Right hindlimb (tissue), 1 donor: ENCODE results near the gene FAIM.
"Not testable (repeated sequence)": the region's sequence is repeated elsewhere in the genome, so short reads cannot be mapped to it uniquely, and the experiment has no call there.

Source experiments
- DNase-seq: peaks from one replicate; pipeline ENCODE4 v3.0.0-alpha.2; 2018

The FAIM gene

DNA sequence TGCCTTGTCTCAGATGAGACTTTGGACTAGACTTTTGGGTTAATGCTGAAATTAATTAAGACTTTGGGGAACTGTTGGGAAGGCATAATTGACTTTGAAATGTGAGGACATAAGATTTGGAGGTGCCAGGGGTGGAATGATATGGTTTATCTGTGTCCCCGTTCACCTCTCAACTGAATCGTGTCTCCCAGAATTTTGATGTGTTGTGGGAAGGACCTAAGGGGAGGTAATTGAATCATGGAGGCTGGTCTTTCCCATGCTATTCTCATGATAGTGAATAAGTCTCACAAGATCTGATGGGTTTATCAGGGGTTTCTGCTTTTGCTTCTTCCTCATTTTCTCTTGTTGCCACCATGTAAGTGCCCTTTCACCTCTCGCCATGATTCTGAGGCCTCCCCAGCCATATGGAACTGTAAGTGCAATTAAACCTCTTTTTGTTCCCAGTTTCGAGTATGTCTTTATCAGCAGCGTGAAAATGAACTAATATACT is 4.4 kb upstream of the FAIM start:
- not testable (repeated sequence) for DNase-seq

- DNase-seq: no peak
Measured at GRCh38 chr3:138609898-138610266, 1.3 kb downstream of the FAIM start.

GRCh38 chr3:138615462-138615861 is 6.9 kb downstream of the FAIM start:
- DNase-seq: no peak

DNA sequence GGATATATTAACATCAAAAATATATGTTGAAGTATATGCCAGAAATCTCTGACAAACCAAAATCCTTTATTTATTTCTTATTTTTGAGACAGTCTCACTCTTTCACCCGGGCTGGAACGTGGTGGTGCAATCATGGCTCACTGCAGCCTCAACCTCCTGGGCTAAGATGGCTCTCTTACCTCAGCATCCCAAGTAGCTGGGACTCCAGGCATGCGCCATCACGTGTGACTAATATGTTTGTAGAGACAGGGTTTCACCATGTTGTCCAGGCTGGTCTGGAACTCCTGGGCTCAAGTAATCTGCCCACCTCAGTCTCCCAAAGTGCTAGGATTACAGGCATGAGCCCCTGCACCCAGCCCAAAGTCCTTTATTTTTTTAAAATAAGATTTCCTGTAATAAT is 11.9 kb downstream of the FAIM start:
- DNase-seq: no peak

DNA sequence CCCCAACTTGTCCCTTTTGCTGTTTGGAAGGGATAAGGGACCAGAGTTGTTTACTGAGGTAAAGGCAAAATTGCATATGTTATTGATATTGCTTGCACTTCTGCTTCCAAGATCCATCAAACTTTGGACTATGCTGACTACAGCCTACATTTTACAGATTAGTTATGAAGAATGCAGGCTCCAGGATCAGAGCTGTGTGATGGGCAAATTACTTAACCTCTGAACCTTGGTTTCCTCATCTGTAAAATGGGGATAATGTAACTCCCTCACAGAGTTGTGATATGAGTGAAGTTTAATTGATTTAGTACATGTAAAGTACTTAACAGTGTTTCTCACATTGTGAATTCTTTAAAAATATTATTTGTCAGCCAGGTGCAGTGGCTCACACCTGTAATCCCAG is 15.9 kb downstream of the FAIM start:
- no peak for DNase-seq

GRCh38 chr3:138625707-138626365 is 17.3 kb downstream of the FAIM start:
- DNase-seq: no peak

GRCh38 chr3:138629526-138629925 is 21.0 kb downstream of the FAIM start:
- no peak for DNase-seq

DNA sequence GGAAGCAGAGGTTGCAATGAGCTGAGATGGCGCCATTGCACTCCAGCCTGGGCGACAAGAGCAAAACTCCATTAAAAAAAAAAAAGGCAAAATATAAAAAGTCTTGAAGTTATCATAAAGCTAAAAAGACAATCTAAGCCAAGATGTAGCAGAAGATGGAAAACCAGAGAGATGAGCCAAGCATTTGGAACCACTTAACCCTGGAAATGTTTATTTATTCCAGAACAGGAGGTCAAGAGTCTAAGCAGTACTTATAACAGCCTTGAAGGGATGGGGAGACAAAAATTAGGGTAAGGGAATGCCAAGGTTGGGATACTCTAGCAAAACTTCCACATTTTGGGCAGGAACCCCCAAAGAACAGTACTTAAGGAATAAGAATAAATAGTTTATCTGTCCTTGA is 30.1 kb downstream of the FAIM start:
- no peak for DNase-seq

DNA sequence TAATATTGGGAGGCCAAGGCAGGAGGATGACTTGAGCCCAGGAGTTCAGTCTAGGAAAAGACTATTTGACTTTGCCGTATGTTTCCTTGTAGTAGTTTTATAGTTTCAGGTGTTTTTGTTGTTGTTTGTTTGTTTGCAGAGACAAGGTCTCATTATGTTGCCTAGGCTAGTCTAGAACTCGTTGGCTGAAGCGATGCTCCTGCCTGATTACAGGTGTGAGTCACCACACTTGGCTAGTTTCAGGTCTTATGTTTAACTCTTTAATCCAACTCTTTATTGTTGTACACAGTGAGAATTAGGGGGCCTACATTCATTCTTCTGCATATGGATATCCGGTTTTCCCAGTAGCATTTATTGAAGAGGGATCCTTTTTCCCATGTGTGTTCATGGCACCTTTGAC is 32.0 kb downstream of the FAIM start:
- DNase-seq: no peak

DNA sequence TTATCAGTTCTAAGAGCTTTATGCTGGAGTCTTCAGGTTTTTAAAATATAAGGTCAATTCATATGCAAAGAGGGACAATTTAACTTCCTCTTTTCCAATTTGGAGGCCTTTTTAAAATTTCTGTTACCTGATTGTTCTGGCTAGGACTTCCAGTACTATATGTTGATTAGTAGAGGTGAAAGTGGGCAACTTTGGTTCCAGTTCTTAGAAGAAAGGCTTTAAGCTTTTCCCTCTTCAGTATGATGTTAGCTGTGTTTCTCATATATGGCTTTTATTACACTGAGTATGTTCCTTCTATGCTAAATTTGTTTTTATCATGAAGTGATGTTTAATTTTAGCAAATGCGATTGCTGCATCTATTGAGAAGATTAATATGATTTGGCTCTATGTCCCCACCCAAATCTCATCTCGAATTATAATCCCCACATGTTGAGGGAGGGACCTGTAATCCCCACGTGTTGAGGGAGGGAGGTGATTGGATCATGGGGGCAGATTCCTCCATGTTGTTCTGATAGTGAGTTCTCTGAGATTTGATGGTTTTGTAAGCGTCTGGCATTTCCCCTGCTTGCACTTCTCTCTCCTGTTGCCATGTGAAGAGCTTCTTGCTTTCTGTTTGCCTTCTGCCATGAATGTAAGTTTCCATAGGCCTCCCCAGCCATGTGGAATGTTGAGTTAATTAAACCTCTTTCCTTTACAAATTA is 33.8 kb downstream of the FAIM start:
- DNase-seq: no peak

DNA sequence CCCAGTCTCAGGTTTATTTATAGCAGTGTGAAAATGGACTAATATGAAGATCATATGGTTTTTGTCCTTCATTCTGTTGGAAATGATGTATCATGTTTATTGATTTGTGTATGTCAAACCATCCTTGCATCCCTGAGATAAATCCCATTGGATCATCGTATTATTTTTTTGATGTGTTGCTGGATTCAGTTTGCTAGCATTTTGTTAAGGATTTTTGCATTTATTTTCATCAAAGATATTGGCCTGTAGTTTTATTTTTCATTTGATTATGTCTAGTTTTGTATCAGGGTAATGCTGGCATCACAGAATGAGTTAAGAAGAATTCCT is 34.3 kb downstream of the FAIM start:
- no peak for DNase-seq

DNA sequence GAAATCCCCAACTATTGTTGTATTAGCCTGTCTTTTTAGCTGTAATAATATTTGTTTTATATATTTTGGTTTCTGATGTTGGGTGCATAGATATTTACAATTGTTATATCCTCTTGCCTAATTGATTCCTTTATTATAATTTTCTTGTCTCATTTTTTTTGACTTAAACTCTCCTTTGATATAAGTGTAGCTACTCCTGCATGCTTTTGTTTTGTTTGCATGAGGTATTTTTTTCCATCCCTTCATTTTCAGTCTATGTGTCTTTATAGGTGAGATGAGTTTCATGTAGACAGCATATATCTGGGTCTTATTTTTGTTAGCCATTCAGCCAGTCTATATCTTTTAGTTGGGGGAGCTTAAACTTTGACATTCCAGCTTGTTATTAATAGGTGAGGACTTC is 37.4 kb downstream of the FAIM start:
- no peak for DNase-seq

- no peak for DNase-seq
Measured at GRCh38 chr3:138646513-138646912, 37.9 kb downstream of the FAIM start.

GRCh38 chr3:138649134-138649533 is 40.6 kb downstream of the FAIM start:
- DNase-seq: no peak

DNA sequence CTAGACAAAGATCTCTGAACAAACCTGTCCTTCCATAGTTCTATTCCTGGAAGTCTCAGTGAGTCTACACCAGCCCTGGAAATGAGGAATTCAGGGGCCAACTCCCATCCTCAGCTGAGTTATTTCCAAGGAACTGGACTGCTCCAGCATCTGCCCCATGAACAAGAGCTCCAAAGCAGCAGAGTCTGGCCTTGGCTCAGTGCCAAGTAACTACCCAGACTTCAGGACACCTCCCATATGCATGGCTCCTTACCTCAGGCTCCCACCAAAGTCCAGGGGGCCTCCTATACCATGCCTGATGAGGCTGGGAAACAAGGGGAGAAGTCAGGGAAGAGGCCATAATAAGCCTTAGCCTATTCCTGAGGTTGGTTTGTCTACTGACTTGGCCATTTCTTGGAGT is 45.0 kb downstream of the FAIM start:
- no peak for DNase-seq

DNA sequence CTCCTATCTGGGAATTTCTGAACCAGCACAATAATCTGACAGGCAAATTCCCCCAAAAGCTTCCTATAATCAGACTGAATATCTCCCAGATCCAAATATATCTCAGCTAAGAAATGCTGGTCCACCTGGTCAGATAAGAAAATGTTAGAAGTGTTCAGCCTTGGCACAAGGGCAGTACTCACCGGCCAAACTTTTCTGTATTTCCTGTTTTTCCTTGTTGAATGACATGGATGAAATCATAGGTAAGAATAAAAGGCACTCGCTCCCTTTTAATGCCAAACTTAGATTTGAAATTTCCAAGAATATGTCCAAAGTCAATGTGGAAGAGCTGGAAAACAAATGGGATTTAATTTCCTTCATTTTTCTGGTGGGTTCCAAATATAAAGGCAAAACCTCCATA is 48.9 kb downstream of the FAIM start:
- no peak for DNase-seq

DNA sequence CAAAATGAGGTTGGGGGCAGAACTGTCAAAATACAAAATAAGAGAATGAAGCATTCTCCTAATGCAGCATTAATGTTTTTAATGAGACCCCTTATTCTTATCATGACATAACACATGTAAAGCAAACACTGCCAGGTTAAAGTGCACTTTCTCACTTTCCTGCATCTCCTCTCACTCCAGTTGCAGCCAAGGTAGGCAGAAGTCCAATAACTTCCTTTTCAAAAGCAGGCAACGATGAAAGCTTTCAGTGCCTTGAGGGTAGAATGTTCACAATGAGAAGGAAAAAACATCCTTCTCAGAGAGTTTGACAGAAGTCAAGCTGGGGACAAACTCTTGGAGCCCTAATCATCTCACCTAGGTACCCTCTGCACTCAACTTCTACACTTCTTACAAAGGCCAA is 59.5 kb downstream of the FAIM start:
- no peak for DNase-seq

GRCh38 chr3:138670407-138670806 is 61.8 kb downstream of the FAIM start:
- no peak for DNase-seq

DNA sequence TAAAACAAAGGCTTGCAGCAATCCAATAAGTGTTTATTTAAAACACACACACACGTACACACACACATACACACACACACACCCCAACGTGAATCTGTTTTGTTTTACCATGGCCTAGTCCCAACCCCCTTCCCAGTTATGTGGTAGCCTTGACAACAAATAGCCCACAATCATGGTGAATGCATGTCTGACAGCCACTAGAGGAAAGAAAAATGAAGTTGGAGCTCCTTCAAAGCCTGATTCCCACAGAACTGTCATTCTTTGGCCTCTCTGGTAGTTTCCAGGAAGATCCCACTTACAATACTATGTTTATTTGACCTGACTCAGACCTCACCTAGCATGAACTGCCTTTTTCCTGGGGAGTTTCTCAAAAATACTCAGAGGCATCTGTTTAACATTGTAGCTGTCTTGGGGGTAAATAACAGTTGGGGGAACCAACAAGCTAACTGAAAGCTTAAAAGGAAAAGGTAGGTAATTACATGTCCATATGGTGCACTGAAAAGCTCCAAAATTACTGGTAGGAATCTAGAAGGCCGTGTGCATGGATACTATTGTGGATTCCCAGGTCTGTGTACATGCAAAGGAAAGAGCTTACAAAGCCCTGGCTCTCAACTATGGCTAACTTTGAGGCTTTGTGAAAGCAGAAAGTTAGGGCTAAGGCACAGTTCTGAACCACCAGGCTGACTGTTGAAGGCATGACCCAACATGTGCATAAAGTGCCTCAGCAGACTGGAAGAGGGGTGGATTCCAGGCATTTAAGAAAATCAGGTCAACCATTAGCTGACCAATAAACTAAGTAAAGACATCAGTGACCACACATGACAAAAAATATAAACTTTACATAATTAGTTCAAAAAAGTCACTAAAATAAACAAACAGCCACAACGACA is 65.3 kb downstream of the FAIM start:
- peak; percentile 35 for DNase-seq

GRCh38 chr3:138675393-138675792 is 66.8 kb downstream of the FAIM start:
- DNase-seq: no peak

DNA sequence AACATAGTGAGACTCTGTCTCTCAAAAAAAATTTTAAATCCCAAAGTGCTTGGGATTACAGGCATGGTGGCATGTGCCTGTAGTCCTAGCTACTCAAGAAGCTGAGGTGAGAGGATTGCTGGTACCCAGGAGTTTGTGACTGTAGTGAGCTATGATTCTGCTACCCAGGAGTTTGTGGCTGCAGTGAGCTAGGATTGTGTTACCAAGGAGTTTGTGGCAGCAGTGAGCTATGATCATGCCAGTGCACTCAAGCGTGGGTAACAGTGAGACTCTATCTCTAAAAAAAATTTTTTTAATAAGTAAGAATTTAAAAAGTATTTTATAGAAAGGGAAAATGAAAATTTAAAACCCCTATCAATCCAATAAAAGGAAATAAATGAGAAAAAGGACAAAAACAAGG is 69.5 kb downstream of the FAIM start:
- DNase-seq: no peak

- no peak for DNase-seq
Measured at GRCh38 chr3:138678874-138679392, 70.4 kb downstream of the FAIM start.

- not testable (repeated sequence) for DNase-seq
Measured at GRCh38 chr3:138680974-138681373, 72.4 kb downstream of the FAIM start.
